Endothelial cell (in vitro differentiated cells): ENCODE data around the gene ELF4. TPM values are rescaled to one million over a fixed set of nuclear protein-coding genes. Genes with fewer than 3 reads are reported as not detected.
"Not testable (repeated sequence)": the region's sequence is repeated elsewhere in the genome, so short reads cannot be mapped to it uniquely, and the experiment has no call there.

Experiments
- DNase-seq: peaks from one replicate; pipeline ENCODE4 v3.0.0; 2021; ENCODE audit warnings: low spot score
- H3K27ac Mint-ChIP-seq: one replicate; pipeline ENCODE4 v1.8.0; 2021; ENCODE audit warnings: mixed read lengths, inconsistent platforms; ENCODE audit not compliant: unreplicated experiment
- H3K27me3 Mint-ChIP-seq: one replicate; pipeline ENCODE4 v1.8.0; 2021; ENCODE audit warnings: mild to moderate bottlenecking, moderate library complexity, mixed read lengths, inconsistent platforms; ENCODE audit not compliant: unreplicated experiment
- H3K36me3 Mint-ChIP-seq: one replicate; pipeline ENCODE4 v1.8.0; 2021; ENCODE audit warnings: mild to moderate bottlenecking, low read depth, mixed read lengths, inconsistent platforms; ENCODE audit not compliant: unreplicated experiment
- H3K4me1 Mint-ChIP-seq: one replicate; pipeline ENCODE4 v1.8.0; 2021; ENCODE audit warnings: mild to moderate bottlenecking, mixed read lengths, inconsistent platforms; ENCODE audit not compliant: unreplicated experiment
- H3K4me3 Mint-ChIP-seq: one replicate; pipeline ENCODE4 v1.8.0; 2021; ENCODE audit warnings: mild to moderate bottlenecking, mixed read lengths, inconsistent platforms; ENCODE audit not compliant: unreplicated experiment
- H3K9me3 Mint-ChIP-seq: one replicate; pipeline ENCODE4 v1.8.0; 2021; ENCODE audit warnings: mixed read lengths, inconsistent platforms; ENCODE audit not compliant: unreplicated experiment
- CTCF ChIP-seq: fragments of 200-600 bp; sonication (generic); IDR thresholded peaks from one replicate; pipeline ENCODE4 v1.5.0; 2021; ENCODE audit warnings: antibody characterized with exemption; ENCODE audit not compliant: unreplicated experiment
- total RNA-seq: library from RNA; stranded (reverse); fragmentation: NEBNext Ultra II Directional; extraction: Animal tissue kit (Norgen Biotek cat#: 25700); gene quantifications from one replicate; pipeline ENCODE4 v1.2.1, GENCODE V29; 2021; ENCODE audit not compliant: unreplicated experiment

The ELF4 gene
- total RNA-seq, 1 donor from 2014 or later = 23.6 TPM

GRCh38 chrX:130120321-130120731, 10.0 kb upstream of the ELF4 start:
- TF ChIP-seq CTCF = no peak
- H3K27ac Mint-ChIP-seq = no peak overlapping the region
- H3K9me3 Mint-ChIP-seq = no peaks in the 10 kb centered on the region
- H3K27me3 Mint-ChIP-seq = peaks cover 6% of the 10 kb centered on the region
- DNase-seq = no peak
- H3K4me3 Mint-ChIP-seq = no peak overlapping the region
- H3K4me1 Mint-ChIP-seq = peaks cover 14% of the 10 kb centered on the region
- peaks cover 5% of the 10 kb centered on the region for H3K36me3 Mint-ChIP-seq

- H3K36me3 Mint-ChIP-seq = no peaks in the 10 kb centered on the region
- H3K9me3 Mint-ChIP-seq = no peaks in the 10 kb centered on the region
- H3K4me1 Mint-ChIP-seq = peaks cover 5% of the 10 kb centered on the region
- DNase-seq = no peak
- no peak overlapping the region for H3K27ac Mint-ChIP-seq
- peaks cover 6% of the 10 kb centered on the region for H3K27me3 Mint-ChIP-seq
- no peak for TF ChIP-seq CTCF
- H3K4me3 Mint-ChIP-seq = no peak overlapping the region
Measured at GRCh38 chrX:130119312-130119898, 9.1 kb upstream of the ELF4 start.

- TF ChIP-seq CTCF = no peak
- H3K9me3 Mint-ChIP-seq = no peaks in the 10 kb centered on the region
- H3K27me3 Mint-ChIP-seq = peaks cover 6% of the 10 kb centered on the region
- no peak overlapping the region for H3K4me3 Mint-ChIP-seq
- H3K4me1 Mint-ChIP-seq = peaks cover 5% of the 10 kb centered on the region
- H3K27ac Mint-ChIP-seq = no peak overlapping the region
- no peaks in the 10 kb centered on the region for H3K36me3 Mint-ChIP-seq
- DNase-seq = no peak
Measured at GRCh38 chrX:130118441-130119311, 8.4 kb upstream of the ELF4 start.

- Mint-ChIP-seq H3K27ac (no peak overlapping the region), H3K9me3 (no peaks in the 10 kb centered on the region), H3K4me3 (no peak overlapping the region), H3K4me1 (peaks cover 5% of the 10 kb centered on the region), H3K27me3 (peaks cover 6% of the 10 kb centered on the region), H3K36me3 (no peaks in the 10 kb centered on the region)
- TF ChIP-seq CTCF = no peak
- DNase-seq = no peak
Measured at GRCh38 chrX:130117166-130117565, 6.9 kb upstream of the ELF4 start.

GRCh38 chrX:130115119-130115885, 5.0 kb upstream of the ELF4 start:
- H3K27me3 Mint-ChIP-seq, H3K36me3 Mint-ChIP-seq, H3K9me3 Mint-ChIP-seq, H3K4me1 Mint-ChIP-seq, H3K27ac Mint-ChIP-seq, H3K4me3 Mint-ChIP-seq, DNase-seq: not testable (repeated sequence)
